Measurements from ENCODE around the gene BPIFB3.

Gene BPIFB3

GRCh38 chr20:33067806-33068205, 14.1 kb downstream of the BPIFB3 start:
- no peak for FAIRE-seq

- no peak for FAIRE-seq
Measured at GRCh38 chr20:33068251-33068939, 14.7 kb downstream of the BPIFB3 start.

GRCh38 chr20:33069673-33070072, 16.0 kb downstream of the BPIFB3 start:
- no peak for FAIRE-seq

GRCh38 chr20:33070111-33071053, 16.7 kb downstream of the BPIFB3 start:
- no peak for FAIRE-seq

GRCh38 chr20:33071198-33071597, 17.5 kb downstream of the BPIFB3 start:
- no peak for FAIRE-seq

- FAIRE-seq, result no peak
Measured at GRCh38 chr20:33072362-33072761, 18.7 kb downstream of the BPIFB3 start.

GRCh38 chr20:33072813-33073212, 19.1 kb downstream of the BPIFB3 start:
- no peak for FAIRE-seq

- FAIRE-seq, result no peak
Measured at GRCh38 chr20:33074675-33075074, 21.0 kb downstream of the BPIFB3 start.

GRCh38 chr20:33075281-33075680, 21.6 kb downstream of the BPIFB3 start:
- FAIRE-seq, result no peak

- FAIRE-seq, result no peak
Measured at GRCh38 chr20:33076662-33077372, 23.1 kb downstream of the BPIFB3 start.

- no peak for FAIRE-seq
Measured at GRCh38 chr20:33079259-33079658, 25.6 kb downstream of the BPIFB3 start, which contains the start of gene BPIFB4. Gene BPIFB4 (plus strand): TSS chr20:33079643. CDS start chr20:33081527, 1,884 bp downstream.

GRCh38 chr20:33081411-33082154, 27.9 kb downstream of the BPIFB3 start:
- FAIRE-seq, result no peak

GRCh38 chr20:33082546-33082945, 28.8 kb downstream of the BPIFB3 start:
- FAIRE-seq, result no peak

GRCh38 chr20:33083544-33084340, 30.0 kb downstream of the BPIFB3 start:
- no peak for FAIRE-seq

GRCh38 chr20:33084722-33085121, 31.0 kb downstream of the BPIFB3 start:
- FAIRE-seq, result no peak

GRCh38 chr20:33086052-33086722, 32.5 kb downstream of the BPIFB3 start:
- no peak for FAIRE-seq

- no peak for FAIRE-seq
Measured at GRCh38 chr20:33091147-33091546, 37.4 kb downstream of the BPIFB3 start.

GRCh38 chr20:33091693-33092092, 38.0 kb downstream of the BPIFB3 start:
- FAIRE-seq, result no peak

GRCh38 chr20:33092361-33092760, 38.7 kb downstream of the BPIFB3 start:
- no peak for FAIRE-seq

GRCh38 chr20:33093074-33093473, 39.4 kb downstream of the BPIFB3 start:
- FAIRE-seq, result no peak

GRCh38 chr20:33093582-33093981, 39.9 kb downstream of the BPIFB3 start:
- no peak for FAIRE-seq

All from islet of Langerhans (tissue), 1 donor.